NCI-H524 (cell line): ENCODE results near the gene JPH3.
A peak's percentile ranks its signal among the peaks of the same experiment; 100 is the strongest.

Experiments
- DNase-seq, 2 experiments: peaks; one replicate each; lab custom pipeline; 2025; lab: John Stamatoyannopoulos, UW

Gene JPH3

DNA sequence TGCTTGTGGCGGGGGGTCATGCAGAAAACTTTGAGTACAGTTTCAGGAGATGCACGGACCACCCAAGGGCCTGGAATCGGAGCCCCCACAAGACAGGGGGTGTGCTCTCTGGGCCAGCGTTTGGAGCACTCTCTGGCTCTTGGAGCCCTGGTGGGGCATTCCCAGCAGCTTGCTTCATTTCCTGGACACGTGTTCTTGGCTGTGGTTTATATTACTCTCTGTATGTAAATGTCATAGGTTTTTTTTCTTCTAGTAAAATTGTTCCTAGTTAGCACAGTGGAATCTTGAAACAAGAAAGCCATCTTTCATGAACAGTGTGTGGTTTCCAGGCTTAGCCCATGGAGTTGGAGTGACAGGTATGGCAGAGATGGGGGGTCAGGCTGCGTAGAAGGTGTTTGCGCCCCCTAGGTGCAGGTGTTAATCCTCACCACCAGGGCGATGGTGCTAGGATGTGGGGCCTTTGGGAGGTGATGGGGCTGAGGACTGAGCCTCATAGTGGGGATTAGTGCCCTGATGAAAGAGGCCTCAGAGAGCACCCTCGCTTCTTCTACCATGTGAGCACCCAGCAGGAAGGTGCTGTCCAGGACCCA lies 79.8 kb downstream of the JPH3 start:
- peak in 1 of 2 experiments; percentile 14 for DNase-seq

DNA sequence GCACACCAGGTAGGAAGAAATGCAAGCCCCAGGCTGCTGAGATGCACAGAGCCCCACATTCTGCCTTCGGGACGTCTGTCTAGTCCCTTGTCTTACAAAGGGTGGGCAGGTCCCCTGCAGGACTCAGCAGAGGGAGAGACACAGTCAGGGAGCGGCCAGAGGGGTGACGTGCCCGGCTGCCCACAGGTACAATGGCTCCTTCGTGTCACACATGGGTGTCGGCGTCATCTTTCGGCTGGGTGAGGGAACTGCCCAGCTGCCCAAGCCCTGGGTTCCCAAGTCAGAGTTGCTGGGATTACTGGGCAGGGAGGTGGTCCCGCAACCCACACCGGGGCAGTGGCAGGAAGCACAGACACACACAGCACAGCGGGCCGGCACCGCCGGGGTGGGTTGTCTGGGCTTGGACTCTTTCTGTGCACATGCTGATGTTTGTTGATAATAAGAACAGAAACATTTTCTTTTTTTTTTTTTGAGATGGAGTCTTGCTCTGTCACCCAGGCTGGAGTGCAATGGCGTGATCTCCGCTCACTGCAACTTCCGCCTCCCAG lies 80.6 kb downstream of the JPH3 start:
- DNase-seq = no peak

DNA sequence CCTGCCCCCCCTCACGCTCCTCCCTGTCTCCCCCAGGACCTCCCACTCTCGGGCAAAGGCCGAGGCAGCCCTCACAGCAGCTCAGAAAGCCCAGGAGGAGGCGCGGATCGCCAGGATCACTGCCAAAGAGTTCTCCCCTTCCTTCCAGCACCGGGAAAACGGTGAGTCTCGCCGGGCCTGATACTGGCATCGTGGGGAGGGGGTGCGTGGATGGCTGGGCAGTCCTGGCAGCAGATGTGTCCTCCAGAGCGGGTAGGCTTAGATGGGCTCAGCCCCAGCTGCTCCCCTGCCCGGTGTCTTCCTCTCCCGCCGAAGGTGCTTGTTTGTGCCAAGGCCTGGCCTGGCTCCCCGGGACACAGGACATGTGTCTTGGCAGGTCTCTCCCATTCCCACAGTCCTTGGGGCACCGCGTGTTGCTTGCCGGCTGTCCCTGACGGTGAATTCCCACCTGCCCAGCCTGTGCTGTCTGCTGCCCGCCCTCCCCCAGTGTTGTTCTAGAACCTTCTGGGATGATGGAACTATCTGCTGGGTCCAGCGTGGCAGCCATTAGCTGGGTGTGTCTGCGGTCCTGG lies 81.9 kb downstream of the JPH3 start:
- no peak for DNase-seq

DNA sequence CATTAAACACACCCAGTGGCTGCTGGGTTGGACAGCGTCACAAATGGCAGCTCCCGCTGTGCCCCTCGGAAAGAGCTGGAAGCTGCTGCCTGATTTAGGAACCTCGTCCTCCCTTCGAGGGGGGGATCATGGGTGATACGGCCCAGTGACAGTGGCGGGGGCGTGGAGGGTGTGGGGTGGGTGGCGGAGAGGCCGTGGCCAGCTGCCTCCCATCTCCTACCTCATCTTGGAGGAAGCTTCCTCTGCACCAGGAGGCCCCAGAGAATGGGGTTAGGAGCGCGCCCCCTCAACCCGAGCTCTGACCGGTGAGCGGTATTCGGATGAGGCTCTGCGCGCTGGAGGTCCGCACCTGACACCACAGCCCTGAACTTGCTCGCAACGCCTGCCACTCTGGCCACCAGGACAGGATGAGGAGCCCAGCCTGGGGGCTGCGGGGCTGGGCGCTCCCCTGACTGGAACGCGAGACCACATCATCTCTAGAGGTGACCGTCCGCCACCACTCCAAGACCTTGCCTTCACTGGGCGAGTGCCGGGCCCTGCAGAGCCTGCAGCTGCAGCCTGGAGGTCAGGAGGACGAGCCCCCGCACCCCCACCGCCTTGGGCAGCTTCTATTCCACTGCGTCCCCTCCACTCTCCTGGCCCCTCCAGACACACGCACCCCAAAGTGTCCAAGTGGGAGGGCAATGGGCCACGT lies 82.5 kb downstream of the JPH3 start:
- no peak for DNase-seq

DNA sequence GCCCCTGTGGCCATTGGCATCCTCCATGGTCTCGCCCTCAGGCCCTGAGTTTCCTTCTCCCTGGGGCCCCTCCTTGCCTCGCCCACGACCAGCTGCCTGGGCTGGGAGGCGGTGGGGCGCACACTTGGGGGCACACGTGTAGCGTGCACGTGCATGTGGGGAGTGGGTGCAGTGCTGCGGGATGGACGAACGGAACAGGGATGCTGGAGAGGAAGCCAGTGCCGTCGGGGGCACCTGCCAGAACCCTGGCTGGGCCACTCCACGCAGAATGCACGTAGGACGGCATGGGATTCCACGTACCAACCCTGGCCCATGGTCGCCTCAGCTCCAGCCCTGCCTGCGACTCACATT lies 83.1 kb downstream of the JPH3 start:
- DNase-seq = no peak

DNA sequence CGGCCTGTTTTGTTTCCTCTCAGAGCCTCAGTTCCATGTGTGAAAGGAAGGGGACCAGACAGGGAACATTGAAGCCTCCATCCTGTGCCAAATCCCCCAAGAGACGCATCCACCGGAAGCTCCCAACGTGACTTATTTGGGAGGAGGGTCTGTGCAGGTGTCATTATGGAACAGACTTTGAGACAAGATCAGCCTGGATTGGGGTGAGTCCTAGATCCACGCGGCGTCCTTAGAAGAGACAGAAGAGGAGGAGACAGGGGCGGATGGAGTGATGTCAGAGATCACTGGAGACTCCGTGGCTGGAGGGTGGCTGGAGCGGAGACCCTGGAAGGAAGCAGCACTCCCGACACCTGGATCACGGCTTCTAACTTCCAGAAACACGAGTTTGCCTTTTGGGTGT lies 83.5 kb downstream of the JPH3 start:
- no peak for DNase-seq

- no peak for DNase-seq
These were observed 84.4 kb downstream of the JPH3 start for GRCh38 chr16:87686697-87687096.

DNA sequence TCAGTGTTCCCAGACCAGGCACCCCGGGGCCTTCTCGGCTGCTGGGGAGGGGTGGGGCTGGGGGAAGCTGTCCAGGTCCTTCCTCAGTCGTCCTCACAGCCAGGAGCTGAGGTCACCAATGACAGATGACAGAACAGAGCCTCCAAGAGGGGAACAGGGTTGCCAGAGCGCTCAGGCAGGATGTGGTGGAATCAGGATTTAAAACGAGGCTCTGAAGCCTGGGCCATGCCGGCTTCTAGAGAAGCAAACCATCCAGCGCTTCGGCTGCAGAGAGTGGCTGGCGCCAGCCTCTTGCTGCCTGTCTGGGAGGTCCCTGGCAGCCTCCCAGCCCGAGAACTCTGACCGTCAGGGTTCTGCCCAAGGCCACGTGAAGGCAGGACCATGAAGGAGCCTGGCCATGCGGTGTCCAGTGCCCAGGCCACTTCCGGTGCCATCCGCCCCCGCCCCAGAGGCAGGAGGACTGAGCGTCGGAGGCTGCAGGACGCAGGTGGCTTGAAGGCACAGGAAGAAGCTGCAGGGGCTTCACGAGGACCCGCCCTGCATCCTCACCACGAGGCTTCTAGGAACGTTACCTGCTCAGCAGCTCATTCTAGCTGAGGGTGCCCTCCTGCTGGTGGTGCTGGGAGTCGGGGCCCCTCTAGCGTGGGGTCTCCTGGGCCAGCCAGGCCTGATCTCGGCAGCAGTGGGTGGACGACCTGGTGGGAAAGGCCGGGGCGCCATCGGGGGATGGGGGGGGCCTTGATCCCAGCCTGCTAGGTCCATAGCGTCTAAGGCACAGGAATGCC lies 85.0 kb downstream of the JPH3 start:
- DNase-seq = no peak

- DNase-seq = no peak
These were observed 85.8 kb downstream of the JPH3 start for GRCh38 chr16:87687998-87688529.

- peak in 1 of 2 experiments; percentile 14 for DNase-seq
These were observed 86.8 kb downstream of the JPH3 start for GRCh38 chr16:87688876-87689815.

DNA sequence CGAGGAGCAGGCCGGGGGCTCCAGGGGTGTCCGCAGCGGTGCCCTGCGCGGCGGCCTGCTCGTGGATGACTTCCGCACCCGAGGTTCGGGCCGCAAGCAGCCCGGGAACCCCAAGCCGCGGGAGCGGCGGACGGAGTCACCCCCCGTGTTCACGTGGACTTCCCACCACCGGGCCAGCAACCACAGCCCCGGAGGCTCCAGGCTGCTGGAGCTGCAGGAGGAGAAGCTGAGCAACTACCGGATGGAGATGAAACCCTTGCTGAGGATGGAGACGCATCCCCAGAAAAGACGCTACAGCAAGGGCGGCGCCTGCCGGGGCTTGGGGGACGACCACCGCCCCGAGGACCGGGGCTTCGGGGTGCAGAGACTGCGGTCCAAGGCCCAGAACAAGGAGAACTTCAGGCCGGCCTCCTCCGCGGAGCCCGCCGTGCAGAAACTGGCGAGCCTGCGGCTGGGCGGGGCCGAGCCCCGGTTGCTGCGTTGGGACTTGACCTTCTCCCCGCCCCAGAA lies 87.7 kb downstream of the JPH3 start:
- no peak for DNase-seq

GRCh38 chr16:87690911-87691685 lies 88.8 kb downstream of the JPH3 start:
- DNase-seq = peak in 1 of 2 experiments; percentile 29

- DNase-seq = no peak
These were observed 89.4 kb downstream of the JPH3 start for GRCh38 chr16:87691686-87692079.

GRCh38 chr16:87692176-87692575 lies 89.9 kb downstream of the JPH3 start:
- DNase-seq = no peak

DNA sequence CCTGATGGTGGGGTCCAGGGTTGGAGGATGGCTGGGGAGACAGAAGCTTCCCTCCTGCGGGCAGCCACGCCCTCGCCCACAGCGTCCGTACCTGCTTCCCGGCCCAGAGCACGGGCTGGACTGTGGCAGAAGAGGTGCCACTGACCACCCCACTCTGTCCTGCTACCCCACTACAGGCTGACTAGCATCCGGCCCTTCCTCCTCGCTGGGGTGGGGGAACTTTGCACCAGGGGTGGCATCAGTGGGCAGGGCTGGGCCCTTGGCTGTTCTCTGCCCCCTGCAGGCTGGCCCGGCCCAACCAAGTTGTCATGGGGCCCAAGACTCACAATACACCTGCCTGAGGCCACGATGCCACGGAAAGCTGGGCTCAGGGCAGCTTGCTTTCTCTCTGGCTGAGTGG lies 90.4 kb downstream of the JPH3 start:
- DNase-seq = no peak

GRCh38 chr16:87693827-87694226 lies 91.5 kb downstream of the JPH3 start:
- no peak for DNase-seq

DNA sequence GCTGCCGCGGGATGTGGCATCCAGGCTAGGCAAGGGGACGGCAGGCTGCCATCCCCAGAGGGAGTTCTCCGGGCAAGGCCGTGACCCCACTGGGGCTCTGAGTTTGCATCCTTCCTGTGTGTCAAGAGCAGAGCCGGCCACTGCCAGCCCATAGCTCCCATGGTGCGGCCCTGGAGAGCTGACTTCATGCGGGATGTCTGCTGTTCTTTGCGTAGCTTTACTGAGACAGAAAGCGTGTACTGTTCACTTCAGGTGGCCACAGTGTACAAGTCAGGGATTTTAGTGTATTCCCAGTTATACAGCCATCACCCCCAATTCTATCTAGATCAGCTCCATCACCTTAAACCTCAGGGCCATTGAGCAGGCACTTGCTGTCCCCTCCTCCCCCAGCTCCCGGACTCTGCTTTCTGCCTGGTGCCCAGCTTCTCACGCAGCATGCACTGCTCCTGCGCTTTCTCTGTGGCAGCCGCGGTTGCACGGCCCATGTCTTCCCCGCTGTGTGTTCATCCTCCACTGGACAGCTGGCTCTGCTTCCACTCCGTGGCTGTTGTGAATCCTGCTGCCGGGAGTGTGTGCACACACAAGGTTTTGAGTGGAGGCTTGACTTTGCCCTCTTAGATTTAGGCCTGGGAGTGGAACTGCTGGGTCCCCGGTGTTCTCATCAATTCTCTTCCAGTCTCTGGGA lies 92.3 kb downstream of the JPH3 start:
- DNase-seq = no peak

- DNase-seq = no peak
These were observed 93.2 kb downstream of the JPH3 start for GRCh38 chr16:87695534-87695933.

DNA sequence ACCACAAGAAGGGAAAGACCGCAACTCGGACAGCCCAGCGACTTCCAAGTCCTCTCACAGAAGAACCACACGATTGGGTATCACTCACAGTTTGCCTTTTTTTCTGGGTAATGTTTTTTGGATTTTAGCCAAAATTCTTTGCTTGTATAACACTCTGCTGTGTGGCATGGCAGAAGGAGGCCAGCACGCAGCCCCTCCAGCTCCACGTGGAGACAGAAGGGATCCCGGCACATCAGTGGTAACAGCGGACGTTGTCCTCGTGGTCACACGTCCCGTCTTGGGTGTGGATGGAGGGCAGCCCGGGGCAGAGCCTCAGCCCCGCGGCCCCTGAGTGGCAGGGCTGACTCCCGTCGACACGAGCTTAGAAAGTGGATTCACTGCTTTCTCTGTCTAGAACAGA lies 94.4 kb downstream of the JPH3 start:
- no peak for DNase-seq

- no peak for DNase-seq
These were observed 94.9 kb downstream of the JPH3 start for GRCh38 chr16:87697256-87697655.
